ENCODE results near the gene GLI2. TPM values are rescaled to one million over a fixed set of nuclear protein-coding genes. Genes with fewer than 3 reads are reported as not detected.

Gene GLI2
- total and polyA plus RNA-seq, 2 of the 8 experiments (the other 6 are each of a cell fraction or from before 2014, with no cell fraction given) = 18.4 to 46.9 TPM

GRCh38 chr2:120744817-120745216, 9.1 kb downstream of the GLI2 start (continued):
- no peak for TF ChIP-seq RBBP5 (IDR thresholded peaks at IDR 0.05; ENCODE audit: borderline replicate concordance, low read depth, low read length)
- TF ChIP-seq SP4 (IDR thresholded peaks at IDR 0.05; ENCODE audit: low read length) = no peak
- no peak for TF ChIP-seq MAX (IDR thresholded peaks at IDR 0.05)
- no peak for TF ChIP-seq EP300 (IDR thresholded peaks at IDR 0.05; ENCODE audit: borderline replicate concordance in 1 of 2, low read depth in 2 of 2, low read length in 2 of 2)
- TF ChIP-seq CHD2 (IDR thresholded peaks at IDR 0.05; ENCODE audit: low read length) = no peak
- no peak for TF ChIP-seq BACH1 (IDR thresholded peaks at IDR 0.05; ENCODE audit: low read length)

Measured in H1 (cell line).